ENCODE measurements around the gene FNDC3B. TPM values are rescaled to one million over a fixed set of nuclear protein-coding genes. Genes with fewer than 3 reads are reported as not detected.

Gene FNDC3B
- total and polyA plus RNA-seq, 9 of the 15 experiments (the other 6 are each of a cell fraction or from before 2014, with no cell fraction given), result 7.0 to 35.8 (median 16.2) TPM

DNA sequence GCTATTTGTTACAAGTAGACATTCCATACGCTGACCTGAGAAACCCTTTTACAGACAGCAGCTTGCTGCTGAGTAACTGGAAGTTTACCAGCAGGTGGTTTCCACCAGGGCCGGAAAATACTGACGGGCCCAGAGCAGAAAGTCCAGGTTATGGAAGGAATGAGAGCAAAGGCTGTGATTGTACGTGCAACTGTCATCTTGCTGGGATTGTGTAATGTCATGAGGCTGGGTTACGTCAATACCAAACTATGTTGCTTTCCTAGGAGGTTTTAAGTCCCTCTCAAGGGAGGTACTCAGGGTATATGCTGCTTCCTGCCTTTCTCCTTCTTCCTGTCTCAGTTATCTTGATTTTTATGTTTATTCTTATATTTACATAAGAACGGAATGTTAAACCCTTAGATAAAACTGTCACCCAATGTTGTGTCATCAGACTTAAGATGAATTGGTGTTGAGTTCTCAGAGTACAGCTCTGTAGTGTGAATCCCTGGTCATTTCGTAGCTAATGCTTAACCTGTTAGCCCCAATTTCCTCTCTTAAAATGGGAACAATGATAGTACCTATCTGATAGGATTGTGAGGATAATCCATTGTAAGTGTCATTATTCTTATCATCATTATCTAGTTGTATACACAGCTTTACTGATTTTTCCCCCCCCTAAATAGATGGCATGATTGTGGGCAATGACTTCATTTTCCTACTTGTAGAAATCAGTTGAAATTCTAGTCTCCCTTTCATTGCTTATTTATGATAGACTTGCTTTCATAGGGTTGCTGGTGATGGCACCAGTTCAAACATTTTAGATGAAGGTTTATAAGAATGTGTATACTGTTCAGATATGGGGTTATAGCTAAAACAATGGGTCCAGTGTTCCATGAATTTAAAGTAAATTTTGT lies 101.4 kb downstream of the FNDC3B start (continued):
- TF ChIP-seq NFIX (CRISPR knock-in tag; IDR thresholded peaks at IDR 0.05; ENCODE audit: low read depth), result no peak
- TF ChIP-seq, protein P1, sequence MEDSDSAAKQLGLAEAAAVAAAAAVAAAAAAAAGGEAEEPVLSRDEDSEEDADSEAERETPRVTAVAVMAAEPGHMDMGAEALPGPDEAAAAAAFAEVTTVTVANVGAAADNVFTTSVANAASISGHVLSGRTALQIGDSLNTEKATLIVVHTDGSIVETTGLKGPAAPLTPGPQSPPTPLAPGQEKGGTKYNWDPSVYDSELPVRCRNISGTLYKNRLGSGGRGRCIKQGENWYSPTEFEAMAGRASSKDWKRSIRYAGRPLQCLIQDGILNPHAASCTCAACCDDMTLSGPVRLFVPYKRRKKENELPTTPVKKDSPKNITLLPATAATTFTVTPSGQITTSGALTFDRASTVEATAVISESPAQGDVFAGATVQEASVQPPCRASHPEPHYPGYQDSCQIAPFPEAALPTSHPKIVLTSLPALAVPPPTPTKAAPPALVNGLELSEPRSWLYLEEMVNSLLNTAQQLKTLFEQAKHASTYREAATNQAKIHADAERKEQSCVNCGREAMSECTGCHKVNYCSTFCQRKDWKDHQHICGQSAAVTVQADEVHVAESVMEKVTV (CRISPR knock-in tag; IDR thresholded peaks at IDR 0.05), result 0 out of 2 replicates have a peak, but pooled peaks have one; percentile 5
- TF ChIP-seq RAD21 (CRISPR knock-in tag; conservative IDR thresholded peaks at IDR 0.05 in 1 of 2, IDR thresholded peaks at IDR 0.05 in 1 of 2), result 0 out of 4 replicates have a peak, but pooled peaks of 1 of the 2 experiments have one; percentile 11
- no peak for TF ChIP-seq NR2C2 (CRISPR knock-in tag; IDR thresholded peaks at IDR 0.05)
- peak; percentile 34; the same call in 1 of the 2 replicates for TF ChIP-seq NR2C2 (tag; IDR thresholded peaks at IDR 0.05)
- TF ChIP-seq, protein P2, sequence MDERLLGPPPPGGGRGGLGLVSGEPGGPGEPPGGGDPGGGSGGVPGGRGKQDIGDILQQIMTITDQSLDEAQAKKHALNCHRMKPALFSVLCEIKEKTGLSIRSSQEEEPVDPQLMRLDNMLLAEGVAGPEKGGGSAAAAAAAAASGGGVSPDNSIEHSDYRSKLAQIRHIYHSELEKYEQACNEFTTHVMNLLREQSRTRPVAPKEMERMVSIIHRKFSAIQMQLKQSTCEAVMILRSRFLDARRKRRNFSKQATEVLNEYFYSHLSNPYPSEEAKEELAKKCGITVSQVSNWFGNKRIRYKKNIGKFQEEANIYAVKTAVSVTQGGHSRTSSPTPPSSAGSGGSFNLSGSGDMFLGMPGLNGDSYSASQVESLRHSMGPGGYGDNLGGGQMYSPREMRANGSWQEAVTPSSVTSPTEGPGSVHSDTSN (CRISPR knock-in tag; IDR thresholded peaks at IDR 0.05; ENCODE audit: low read depth), result no peak
- TF ChIP-seq, protein P2 (tag; conservative IDR thresholded peaks at IDR 0.05; ENCODE audit: low read depth), result peak; percentile 82
- no peak for TF ChIP-seq ATF1 (CRISPR knock-in tag; IDR thresholded peaks at IDR 0.05)
- peak; percentile 32; the same call in 1 of the 2 replicates for TF ChIP-seq ATF1 (tag; IDR thresholded peaks at IDR 0.05)
- no peak for TF ChIP-seq TEAD2 (tag; IDR thresholded peaks at IDR 0.05)
- peak; percentile 69; the same call in 1 of the 2 replicates for TF ChIP-seq SMARCE1 (IDR thresholded peaks at IDR 0.05)
- TF ChIP-seq, protein P3, sequence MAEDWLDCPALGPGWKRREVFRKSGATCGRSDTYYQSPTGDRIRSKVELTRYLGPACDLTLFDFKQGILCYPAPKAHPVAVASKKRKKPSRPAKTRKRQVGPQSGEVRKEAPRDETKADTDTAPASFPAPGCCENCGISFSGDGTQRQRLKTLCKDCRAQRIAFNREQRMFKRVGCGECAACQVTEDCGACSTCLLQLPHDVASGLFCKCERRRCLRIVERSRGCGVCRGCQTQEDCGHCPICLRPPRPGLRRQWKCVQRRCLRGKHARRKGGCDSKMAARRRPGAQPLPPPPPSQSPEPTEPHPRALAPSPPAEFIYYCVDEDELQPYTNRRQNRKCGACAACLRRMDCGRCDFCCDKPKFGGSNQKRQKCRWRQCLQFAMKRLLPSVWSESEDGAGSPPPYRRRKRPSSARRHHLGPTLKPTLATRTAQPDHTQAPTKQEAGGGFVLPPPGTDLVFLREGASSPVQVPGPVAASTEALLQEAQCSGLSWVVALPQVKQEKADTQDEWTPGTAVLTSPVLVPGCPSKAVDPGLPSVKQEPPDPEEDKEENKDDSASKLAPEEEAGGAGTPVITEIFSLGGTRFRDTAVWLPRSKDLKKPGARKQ (CRISPR knock-in tag; IDR thresholded peaks at IDR 0.05), result no peak
- 0 out of 2 replicates have a peak, but pooled peaks have one; percentile 5 for TF ChIP-seq BACH1 (tag; IDR thresholded peaks at IDR 0.05)
- TF ChIP-seq CEBPG (CRISPR knock-in tag; IDR thresholded peaks at IDR 0.05), result peak; percentile 82
- peak; percentile 86 to 92 for TF ChIP-seq CEBPG (tag; conservative IDR thresholded peaks at IDR 0.05 in 1 of 2, IDR thresholded peaks at IDR 0.05 in 1 of 2)
- 0 out of 2 replicates have a peak, but pooled peaks have one; percentile 41 for TF ChIP-seq FOXJ2 (tag; IDR thresholded peaks at IDR 0.05)
- 0 out of 2 replicates have a peak, but pooled peaks have one; percentile 35 for TF ChIP-seq POLR2H (tag; IDR thresholded peaks at IDR 0.05; ENCODE audit: low read depth)
- peak; percentile 35; the same call in 1 of the 2 replicates for TF ChIP-seq SMARCA4 (IDR thresholded peaks at IDR 0.05)
- no peak for TF ChIP-seq POLR2AphosphoS5 (IDR thresholded peaks at IDR 0.05; ENCODE audit: control insufficient read depth, insufficient read depth, low read depth, low read length)
- TF ChIP-seq HDAC1 (IDR thresholded peaks at IDR 0.05), result 0 out of 4 replicates have a peak, but pooled peaks of 1 of the 2 experiments have one; percentile 6
- TF ChIP-seq MEIS2 (IDR thresholded peaks at IDR 0.05; ENCODE audit: partially characterized antibody), result peak; percentile 93
